H1 (cell line): Measurements from ENCODE around the gene KCTD11. TPM values are rescaled to one million over a fixed set of nuclear protein-coding genes. Genes with fewer than 3 reads are reported as not detected.

Experiments
- CTCF ChIA-PET: fragments of 300-600 bp; sonication (Branson Sonifier 250); formaldehyde crosslinking; loops from one replicate; lab custom pipeline; 2021; ENCODE audit not compliant: partially characterized antibody; lab: Charles Lee
- POLR2A ChIA-PET: fragments of 300-600 bp; sonication (Branson Sonifier 250); formaldehyde crosslinking; loops from one replicate; lab custom pipeline; 2021; ENCODE audit warnings: inconsistent platforms; ENCODE audit not compliant: partially characterized antibody; lab: Charles Lee
- DNase-seq, 2 experiments: peaks; one replicate each; pipeline versions ENCODE4 v3.0.0 to v3.0.0-alpha.2; 2010 to 2022; ENCODE audit warnings: low spot score in 2 of 2, low read depth in 1 of 2, mixed read lengths in 1 of 2
- FAIRE-seq: peaks from 2 replicates; lab custom pipeline; 2011; peaks lifted over from hg19 to GRCh38; lab: Jason Lieb, UNC
- H2AFZ ChIP-seq: 2 replicates; pipeline ENCODE4 v1.8.1; 2012; ENCODE audit warnings: low read length, inconsistent platforms
- H2AK5ac ChIP-seq: 2 replicates; pipeline ENCODE4 v1.6.1; 2013; ENCODE audit warnings: low read depth, low read length
- H2BK120ac ChIP-seq: replicated peaks from 2 replicates; pipeline ENCODE3; 2013; ENCODE audit warnings: low read depth, low read length, inconsistent platforms
- H2BK12ac ChIP-seq: 2 replicates; pipeline ENCODE4 v1.6.1; 2013; ENCODE audit warnings: low read depth, low read length
- H2BK15ac ChIP-seq: 2 replicates; pipeline ENCODE4 v1.6.1; 2013; ENCODE audit warnings: low read length
- H2BK20ac ChIP-seq: 2 replicates; pipeline ENCODE4 v1.6.1; 2013; ENCODE audit warnings: low read length
- H2BK5ac ChIP-seq: 2 replicates; pipeline ENCODE4 v1.6.1; 2013; ENCODE audit warnings: low read depth, low read length
- H3K14ac ChIP-seq: 2 replicates; pipeline ENCODE4 v1.6.1; 2013; ENCODE audit warnings: inconsistent platforms; ENCODE audit not compliant: insufficient read length
- H3K18ac ChIP-seq: 2 replicates; pipeline ENCODE4 v1.6.1; 2013; ENCODE audit warnings: low read length; ENCODE audit errors: extremely low read depth
- H3K23ac ChIP-seq: 2 replicates; pipeline ENCODE4 v1.6.1; 2013; ENCODE audit warnings: inconsistent platforms; ENCODE audit not compliant: insufficient read length
- H3K23me2 ChIP-seq: 2 replicates; pipeline ENCODE4 v1.6.1; 2013; ENCODE audit warnings: low read depth, low read length
- H3K27ac ChIP-seq: 2 replicates; pipeline ENCODE4 v1.6.1; 2011; ENCODE audit warnings: low read depth, low read length, inconsistent platforms
- H3K27me3 ChIP-seq, 4 experiments: replicated peaks in 1 of 4; 1 replicate in 1 of 4; 2 replicates in 3 of 4; pipeline versions ENCODE4 v1.6.1 to v1.8.1; 2011 to 2013; ENCODE audit warnings: low read length in 3 of 4, mild to moderate bottlenecking in 3 of 4, inconsistent platforms in 2 of 4, mixed read lengths in 2 of 4, moderate library complexity in 1 of 4; ENCODE audit not compliant: control insufficient read depth in 3 of 4, insufficient read depth in 3 of 4; ENCODE audit errors: extremely low read depth in 1 of 4
- H3K36me3 ChIP-seq, 4 experiments: 2 replicates each; pipeline versions ENCODE4 v1.6.1 to v1.8.1; 2011 to 2013; ENCODE audit warnings: mild to moderate bottlenecking in 4 of 4, low read length in 3 of 4, moderate library complexity in 2 of 4, control low read depth in 1 of 4, inconsistent platforms in 1 of 4; ENCODE audit not compliant: insufficient read depth in 4 of 4, control insufficient read depth in 2 of 4
- H3K4ac ChIP-seq: replicated peaks from 2 replicates; pipeline ENCODE3; 2013; ENCODE audit warnings: low read length, low read depth, mixed read lengths, inconsistent platforms; ENCODE audit not compliant: insufficient read length
- H3K4me1 ChIP-seq, 4 experiments: replicated peaks in 1 of 4; 1 replicate in 1 of 4; 2 replicates in 3 of 4; pipeline versions ENCODE4 v1.6.1 to v1.8.1; 2011 to 2013; ENCODE audit warnings: low read length in 3 of 4, inconsistent platforms in 2 of 4, mixed read lengths in 1 of 4; ENCODE audit not compliant: insufficient read depth in 4 of 4, control insufficient read depth in 3 of 4
- H3K4me2 ChIP-seq, 2 experiments: 2 replicates each; pipeline versions ENCODE4 v1.6.1 to v1.8.1; 2011 to 2013; ENCODE audit warnings: low read depth in 2 of 2, low read length in 2 of 2, control low read depth in 1 of 2, inconsistent platforms in 1 of 2, mild to moderate bottlenecking in 1 of 2; ENCODE audit not compliant: insufficient read depth in 1 of 2
- H3K4me3 ChIP-seq, 4 experiments: fragments of 200-600, 300-600 bp in 1 of 4; sonication (generic), shearing (Covaris generic), sonication (Bioruptor Twin) in 1 of 4; 2 replicates each; pipeline versions ENCODE4 v1.5.1 to v1.8.1; 2011 to 2016; ENCODE audit warnings: low read length in 4 of 4, low read depth in 3 of 4, control low read depth in 2 of 4, inconsistent platforms in 2 of 4, mild to moderate bottlenecking in 2 of 4, mixed read lengths in 1 of 4, moderate library complexity in 1 of 4; ENCODE audit not compliant: insufficient read depth in 2 of 4; ENCODE audit errors: extremely low read depth in 1 of 4
- H3K56ac ChIP-seq: replicated peaks from 2 replicates; pipeline ENCODE3; 2013; ENCODE audit warnings: low read depth, mild to moderate bottlenecking, mixed read lengths, low read length, inconsistent platforms; ENCODE audit not compliant: insufficient read length
- H3K79me1 ChIP-seq: 2 replicates; pipeline ENCODE4 v1.6.1; 2013; ENCODE audit warnings: low read depth, low read length, control low read depth
- H3K79me2 ChIP-seq, 2 experiments: 2 replicates each; pipeline versions ENCODE4 v1.6.1 to v1.8.1; 2012 to 2013; ENCODE audit warnings: low read length in 2 of 2, mild to moderate bottlenecking in 2 of 2, inconsistent platforms in 1 of 2; ENCODE audit not compliant: insufficient read depth in 2 of 2, control insufficient read depth in 1 of 2
- H3K9ac ChIP-seq, 4 experiments: replicated peaks in 1 of 4; 1 replicate in 1 of 4; 2 replicates in 3 of 4; pipeline versions ENCODE4 v1.6.1 to v1.8.1; 2011 to 2013; ENCODE audit warnings: low read depth in 3 of 4, low read length in 3 of 4, control low read depth in 2 of 4, mild to moderate bottlenecking in 2 of 4, moderate library complexity in 2 of 4, inconsistent platforms in 1 of 4; ENCODE audit errors: extremely low read depth in 1 of 4
- H3K9me3 ChIP-seq, 2 experiments: 2 replicates each; pipeline versions ENCODE4 v1.6.1 to v1.8.1; 2012 to 2013; ENCODE audit warnings: mild to moderate bottlenecking in 2 of 2, moderate library complexity in 2 of 2, control low read depth in 1 of 2, inconsistent platforms in 1 of 2, low read depth in 1 of 2, low read length in 1 of 2, mixed read lengths in 1 of 2; ENCODE audit not compliant: insufficient read depth in 2 of 2
- H4K20me1 ChIP-seq, 2 experiments: replicated peaks in 1 of 2; 2 replicates each; pipeline versions ENCODE3 to v1.8.1; 2011 to 2013; ENCODE audit warnings: inconsistent platforms in 2 of 2, low read length in 2 of 2, mild to moderate bottlenecking in 1 of 2; ENCODE audit not compliant: insufficient read depth in 2 of 2, control insufficient read depth in 1 of 2
- H4K5ac ChIP-seq: 2 replicates; pipeline ENCODE4 v1.6.1; 2013; ENCODE audit warnings: low read length, low read depth, mixed read lengths, inconsistent platforms; ENCODE audit not compliant: insufficient read length
- H4K8ac ChIP-seq: 2 replicates; pipeline ENCODE4 v1.8.0; 2013; ENCODE audit warnings: mild to moderate bottlenecking, moderate library complexity, low read length, inconsistent platforms; ENCODE audit not compliant: insufficient read depth; ENCODE audit errors: extremely low read depth
- H4K91ac ChIP-seq: replicated peaks from 2 replicates; pipeline ENCODE3; 2013; ENCODE audit warnings: low read length, mixed read lengths, inconsistent platforms; ENCODE audit not compliant: insufficient read length
- ASH2L ChIP-seq: fragments of 200-600, 300-600 bp; sonication (generic); IDR thresholded peaks from one replicate; pipeline ENCODE4 v1.7.1; 2017; ENCODE audit warnings: low read length
- CHD2 ChIP-seq: IDR thresholded peaks from 2 replicates; pipeline ENCODE4 v1.6.1; 2012; ENCODE audit warnings: low read length, improper control_type of control experiment
- JUND ChIP-seq: IDR thresholded peaks from 2 replicates; pipeline ENCODE4 v1.6.1; 2011; ENCODE audit warnings: mild to moderate bottlenecking, improper control_type of control experiment, low read length
- POLR2A ChIP-seq, 2 experiments: IDR thresholded peaks; 1 replicate in 1 of 2; 2 replicates in 1 of 2; pipeline ENCODE4 v1.6.1; 2011; ENCODE audit warnings: low read depth in 2 of 2, low read length in 2 of 2, mild to moderate bottlenecking in 2 of 2; ENCODE audit errors: control extremely low read depth in 1 of 2
- POLR2AphosphoS5 ChIP-seq: IDR thresholded peaks from 2 replicates; pipeline ENCODE4 v1.6.1; 2011; ENCODE audit warnings: low read depth, low read length
- RNF2 ChIP-seq: fragments of 200-900, 300-1000 bp; sonication (generic); IDR thresholded peaks from 2 replicates; pipeline ENCODE4 v1.7.1; 2016; ENCODE audit warnings: borderline replicate concordance, low read depth, mild to moderate bottlenecking, antibody characterized with exemption, low read length; ENCODE audit not compliant: poor library complexity, severe bottlenecking; ENCODE audit errors: missing control alignments
- SIN3A ChIP-seq, 2 experiments: IDR thresholded peaks in 1 of 2; conservative IDR thresholded peaks in 1 of 2; 2 replicates each; pipeline ENCODE4 v1.6.1; 2011 to 2012; ENCODE audit warnings: low read length in 2 of 2, improper control_type of control experiment in 1 of 2, low read depth in 1 of 2, mild to moderate bottlenecking in 1 of 2
- TAF7 ChIP-seq: optimal IDR thresholded peaks from 2 replicates; pipeline ENCODE3; 2011; ENCODE audit warnings: low read depth, mild to moderate bottlenecking, inconsistent platforms, low read length, moderate library complexity, borderline replicate concordance
- WGBS, 2 experiments: shearing (Covaris generic) in 1 of 2; methylation state at CpG; one replicate each; pipeline versions ENCODE4 v1.1.6 to v1.1.7; 2013 to 2015; ENCODE audit warnings: low lambda C conversion rate in 2 of 2, mixed read lengths in 2 of 2, inconsistent platforms in 1 of 2, low coverage in 1 of 2, missing lambda C conversion rate in 1 of 2; ENCODE audit not compliant: insufficient replicate concordance in 2 of 2, insufficient coverage in 1 of 2, insufficient read length in 1 of 2; ENCODE audit errors: extremely low coverage in 1 of 2, missing lambda C conversion rate in 1 of 2; 5-methylcytosine and 5-hydroxymethylcytosine counted together
- polyA plus RNA-seq, 7 experiments: library from polyadenylated mRNA; depleted of rRNA in 3 of 7; stranded (reverse) in 5 of 7; unstranded in 2 of 7; fragments of >200 nt in 5 of 7; fragments of 200-250 nt in 2 of 7; gene quantifications; 1 replicate in 5 of 7; 2 replicates in 1 of 7; 4 replicates in 1 of 7; pipeline versions ENCODE4 v1.2.1 to v1.2.3, GENCODE V29; 2011 to 2013; ENCODE audit warnings: missing spikeins in 2 of 7, mixed read lengths in 2 of 7
- total RNA-seq: library from RNA; stranded (reverse); fragmentation: NEBNext Ultra II Directional; extraction: Animal tissue kit (Norgen Biotek cat#: 25700); gene quantifications from 2 replicates; pipeline ENCODE4 v1.2.1, GENCODE V29; 2021
- TF ChIP-seq, protein P1 (sequence below): IDR thresholded peaks from 2 replicates; pipeline ENCODE4 v1.6.1; 2012; ENCODE audit warnings: inconsistent platforms

The KCTD11 gene
- total and polyA plus RNA-seq, 2 of the 8 experiments (the other 6 are each of a cell fraction or from before 2014, with no cell fraction given), result 8.6 to 9.2 TPM

DNA sequence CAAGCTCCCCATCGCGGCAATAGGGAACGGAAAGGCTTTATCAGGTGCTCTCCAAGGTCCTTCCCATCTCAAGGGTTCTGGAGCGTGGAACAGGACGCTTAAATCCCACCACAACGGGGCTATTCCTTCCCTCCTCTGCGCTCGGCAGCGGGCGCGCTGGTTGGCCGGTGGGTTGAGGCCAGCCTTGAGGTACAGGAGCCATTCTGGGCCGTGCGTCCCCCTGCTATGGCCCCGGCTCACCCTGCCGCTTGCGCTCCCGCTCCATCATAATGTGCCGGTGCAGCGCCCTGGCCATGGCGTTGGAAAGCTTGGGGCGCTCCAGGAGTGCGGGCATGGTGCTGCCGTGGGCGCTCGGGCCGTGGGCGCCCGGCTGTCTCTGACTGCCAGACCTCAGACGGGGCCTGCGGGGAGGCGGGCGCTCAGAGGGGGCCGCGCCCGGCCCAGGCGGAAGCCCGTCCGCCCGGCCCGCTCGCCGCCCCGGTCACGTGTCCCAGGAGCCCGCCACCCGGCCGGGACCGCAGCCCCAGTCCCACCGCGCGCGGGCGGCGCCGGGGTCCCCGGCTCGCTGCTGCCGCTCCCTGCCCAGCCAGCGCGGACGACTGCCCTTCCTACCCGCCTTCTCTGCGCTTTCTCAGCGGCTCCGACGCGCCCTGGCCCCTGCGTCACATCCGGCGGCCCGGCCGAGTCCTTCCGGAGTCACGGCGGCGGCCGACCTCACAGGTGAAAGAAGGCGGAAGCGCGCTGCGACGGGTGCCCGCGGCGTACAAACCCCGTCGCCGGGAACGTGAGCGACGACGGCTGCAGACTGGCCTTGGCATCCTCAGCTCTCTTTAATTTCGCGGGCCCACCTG lies 37.0 kb upstream of the KCTD11 start, which contains the start of gene GPS2:
GPS2 (minus strand) TSS at position 642 of the 851 bp plus-strand sequence; CDS start at position 334, 308 bp downstream.
- Histone ChIP-seq H2BK15ac (no peak within 1 kb of the TSS), H3K4ac (peak within 1 kb of the TSS; percentile 83), H3K4me2 (peak within 1 kb of the TSS; percentile 67 to 91), H3K27ac (peak within 1 kb of the TSS; percentile 61; the same call in 1 of the 2 replicates), H2BK12ac (no peak within 1 kb of the TSS), H3K36me3 (peaks cover 27 to 60% (median 41%) of the 10 kb centered on the region in 4 experiments), H2AFZ (no peak within 1 kb of the TSS), H3K4me1 (peaks cover 0 to 7% (median 4%) of the 10 kb centered on the region in 4 experiments; a peak in 4 of 7 replicates), H3K23ac (no peak within 1 kb of the TSS), H3K27me3 (no peaks in the 10 kb centered on the region), H2BK20ac (no peak within 1 kb of the TSS), H3K23me2 (no peaks in the 10 kb centered on the region; the same call in 1 of the 2 replicates), H3K18ac (no peak within 1 kb of the TSS; the same call in none of the 2 replicates), H3K79me2 (peaks cover 0 to 23% of the 10 kb centered on the region in 2 experiments; a peak in 3 of 4 replicates), H3K4me3 (peak within 1 kb of the TSS; percentile 55 to 95 (median 70)), H2BK120ac (no peak within 1 kb of the TSS), H3K14ac (no peak within 1 kb of the TSS), H3K9ac (peak within 1 kb of the TSS; percentile 39 to 89 (median 68)), H3K79me1 (peaks cover 8% of the 10 kb centered on the region; the same call in 1 of the 2 replicates), H3K9me3 (no peaks in the 10 kb centered on the region), H4K20me1 (peaks cover 16 to 20% of the 10 kb centered on the region in 2 experiments), H3K56ac (peak within 1 kb of the TSS; percentile 40), H4K5ac (peak within 1 kb of the TSS; percentile 51), H2BK5ac (peak within 1 kb of the TSS; percentile 60; the same call in 1 of the 2 replicates), H4K8ac (peak within 1 kb of the TSS; percentile 97; the same call in 1 of the 2 replicates), H2AK5ac (no peak within 1 kb of the TSS), H4K91ac (peak within 1 kb of the TSS; percentile 23)
- WGBS, 2 experiments, result 1% methylated on average over 50 of the region's 95 CpGs; no CpG with 5 or more reads in 1 of the 2 experiments
- FAIRE-seq, result peak; percentile 45
- DNase-seq, result peak in 1 of 2 experiments; percentile 96
- CTCF ChIA-PET, result interaction anchor here (0.6 to 3.3 kb wide), 15 partner anchors 10 to 300 kb away, joined by 3 to 17 read pairs (median 5); partner anchors contain the start of genes ACAP1, NEURL4 and SLC2A4
- POLR2A ChIA-PET, result interaction anchor here (0.6 to 11.3 kb wide), 37 partner anchors 9 to 858 kb away, joined by 3 to 223 read pairs (median 6); partner anchors contain the start of genes ACADVL, ACAP1, CD68 and CLDN7
- TF ChIP-seq POLR2A (IDR thresholded peaks at IDR 0.05; ENCODE audit: control extremely low read depth in 1 of 2, low read depth in 2 of 2, low read length in 2 of 2) (peak in 1 of 2 experiments; percentile 87; a peak in 2 of 3 replicates), RNF2 (no peak), POLR2AphosphoS5 (peak; percentile 90), SIN3A (conservative IDR thresholded peaks at IDR 0.05 in 1 of 2, IDR thresholded peaks at IDR 0.05 in 1 of 2; ENCODE audit: low read depth in 1 of 2, low read length in 2 of 2) (peak; percentile 95), ASH2L (peak; percentile 80), JUND (0 out of 2 replicates have a peak, but pooled peaks have one; percentile 27), CHD2 (peak; percentile 76), TAF7 (peak; percentile 63)
- TF ChIP-seq, protein P1, sequence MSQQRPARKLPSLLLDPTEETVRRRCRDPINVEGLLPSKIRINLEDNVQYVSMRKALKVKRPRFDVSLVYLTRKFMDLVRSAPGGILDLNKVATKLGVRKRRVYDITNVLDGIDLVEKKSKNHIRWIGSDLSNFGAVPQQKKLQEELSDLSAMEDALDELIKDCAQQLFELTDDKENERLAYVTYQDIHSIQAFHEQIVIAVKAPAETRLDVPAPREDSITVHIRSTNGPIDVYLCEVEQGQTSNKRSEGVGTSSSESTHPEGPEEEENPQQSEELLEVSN, result peak; percentile 45; the same call in 1 of the 2 replicates
